DND-41 (cell line): ENCODE measurements around the gene MET.

Experiments used
- ATAC-seq: fragments of 200-7000 bp; cut with Tn5 transposase; 3 replicates; pipeline ENCODE4 v1.9.1; 2021; ENCODE audit warnings: low read depth; ENCODE audit not compliant: insufficient read depth
- DNase-seq: peaks from one replicate; pipeline ENCODE4 v3.0.0-alpha.2; 2020
- H2AFZ ChIP-seq: 2 replicates; pipeline ENCODE4 v1.6.0; 2012; ENCODE audit warnings: low read depth, low read length
- H3K27ac ChIP-seq: 2 replicates; pipeline ENCODE4 v1.5.1; 2012; ENCODE audit warnings: low read length, inconsistent platforms
- H3K27me3 ChIP-seq: fragments of 200-600 bp; sonication (generic); 2 replicates; pipeline ENCODE4 v1.6.0; 2012; ENCODE audit warnings: low read length, mild to moderate bottlenecking, inconsistent platforms; ENCODE audit not compliant: insufficient read depth, poor library complexity
- H3K36me3 ChIP-seq: 2 replicates; pipeline ENCODE4 v1.5.1; 2012; ENCODE audit warnings: low read length, inconsistent platforms; ENCODE audit not compliant: insufficient read depth
- H3K4me1 ChIP-seq: 2 replicates; pipeline ENCODE4 v1.5.1; 2012; ENCODE audit warnings: mild to moderate bottlenecking, low read length; ENCODE audit not compliant: insufficient read depth
- H3K4me2 ChIP-seq: 2 replicates; pipeline ENCODE4 v1.6.0; 2012; ENCODE audit warnings: mild to moderate bottlenecking, moderate library complexity, low read length, inconsistent platforms; ENCODE audit not compliant: insufficient read depth
- H3K4me3 ChIP-seq, 2 experiments: fragments of 200-600 bp in 1 of 2; shearing (Covaris generic) in 1 of 2; 2 replicates each; pipeline ENCODE4 v1.5.1; 2012 to 2016; ENCODE audit warnings: inconsistent platforms in 2 of 2, low read length in 2 of 2, mild to moderate bottlenecking in 2 of 2, low read depth in 1 of 2, moderate library complexity in 1 of 2
- H3K79me2 ChIP-seq: 2 replicates; pipeline ENCODE4 v1.6.0; 2012; ENCODE audit warnings: low read length, inconsistent platforms; ENCODE audit not compliant: insufficient read depth
- H3K9ac ChIP-seq: 2 replicates; pipeline ENCODE4 v1.6.0; 2012; ENCODE audit warnings: low read depth, mild to moderate bottlenecking, inconsistent platforms, low read length, moderate library complexity
- H3K9me3 ChIP-seq: 2 replicates; pipeline ENCODE4 v1.5.1; 2012; ENCODE audit warnings: low read length, moderate library complexity, mild to moderate bottlenecking, inconsistent platforms; ENCODE audit not compliant: insufficient read depth, severe bottlenecking
- H4K20me1 ChIP-seq: 2 replicates; pipeline ENCODE4 v1.6.0; 2012; ENCODE audit warnings: low read length; ENCODE audit not compliant: insufficient read depth
- CTCF ChIP-seq: IDR thresholded peaks from 2 replicates; pipeline ENCODE4 v1.5.1; 2012; ENCODE audit warnings: borderline replicate concordance, low read length, moderate library complexity, mild to moderate bottlenecking; ENCODE audit not compliant: poor library complexity, severe bottlenecking; ENCODE audit errors: extremely low read depth
- EZH2 ChIP-seq: IDR thresholded peaks from 3 replicates; pipeline ENCODE4 v1.6.1; 2012; ENCODE audit warnings: borderline replicate concordance, low read depth, mild to moderate bottlenecking, moderate library complexity, low read length, inconsistent platforms; ENCODE audit not compliant: severe bottlenecking

MET gene

GRCh38 chr7:116766881-116767280 lies 94.9 kb downstream of the MET start:
- H4K20me1 ChIP-seq: no peaks in the 10 kb centered on the region
- H2AFZ ChIP-seq: no peak overlapping the region
- ATAC-seq (no peak), DNase-seq (no peak)
- no peak overlapping the region for H3K27ac ChIP-seq
- peaks cover 3% of the 10 kb centered on the region for H3K27me3 ChIP-seq
- H3K4me2 ChIP-seq: no peak overlapping the region
- H3K79me2 ChIP-seq: no peaks in the 10 kb centered on the region
- H3K4me3 ChIP-seq: no peak overlapping the region
- TF ChIP-seq EZH2 (no peak), CTCF (no peak)
- no peaks in the 10 kb centered on the region for H3K9me3 ChIP-seq
- H3K36me3 ChIP-seq: no peaks in the 10 kb centered on the region
- H3K4me1 ChIP-seq: no peaks in the 10 kb centered on the region
- H3K9ac ChIP-seq: no peak overlapping the region

GRCh38 chr7:116769546-116769945 lies 97.5 kb downstream of the MET start:
- no peak overlapping the region for H3K27ac ChIP-seq
- no peak overlapping the region for H2AFZ ChIP-seq
- no peak overlapping the region for H3K4me3 ChIP-seq
- H3K9me3 ChIP-seq: no peaks in the 10 kb centered on the region
- no peak overlapping the region for H3K9ac ChIP-seq
- H3K27me3 ChIP-seq: peaks cover 6% of the 10 kb centered on the region
- no peaks in the 10 kb centered on the region for H3K4me1 ChIP-seq
- no peak for ATAC-seq
- H3K36me3 ChIP-seq: no peaks in the 10 kb centered on the region
- no peak overlapping the region for H3K4me2 ChIP-seq
- no peaks in the 10 kb centered on the region for H4K20me1 ChIP-seq
- no peak for DNase-seq
- TF ChIP-seq CTCF (no peak), EZH2 (no peak)
- H3K79me2 ChIP-seq: no peaks in the 10 kb centered on the region

- peaks cover 6% of the 10 kb centered on the region for H3K27me3 ChIP-seq
- no peak overlapping the region for H3K9ac ChIP-seq
- no peaks in the 10 kb centered on the region for H3K36me3 ChIP-seq
- H3K4me3 ChIP-seq: no peak overlapping the region
- no peak overlapping the region for H3K4me2 ChIP-seq
- H3K79me2 ChIP-seq: no peaks in the 10 kb centered on the region
- ATAC-seq (no peak), DNase-seq (no peak)
- no peaks in the 10 kb centered on the region for H3K9me3 ChIP-seq
- no peak overlapping the region for H2AFZ ChIP-seq
- no peak for TF ChIP-seq CTCF
- TF ChIP-seq EZH2: no peak
- no peaks in the 10 kb centered on the region for H4K20me1 ChIP-seq
- no peak overlapping the region for H3K27ac ChIP-seq
- no peaks in the 10 kb centered on the region for H3K4me1 ChIP-seq
Observed at GRCh38 chr7:116770941-116771340, 98.9 kb downstream of the MET start.

GRCh38 chr7:116771640-116772039 lies 99.6 kb downstream of the MET start:
- TF ChIP-seq CTCF: no peak
- no peak for TF ChIP-seq EZH2
- no peaks in the 10 kb centered on the region for H3K4me1 ChIP-seq

More at GRCh38 chr7:116771640-116772039, 99.6 kb downstream of the MET start:
- Histone ChIP-seq H3K27ac (no peak overlapping the region), H3K36me3 (no peaks in the 10 kb centered on the region), H2AFZ (no peak overlapping the region), H3K9me3 (no peaks in the 10 kb centered on the region), H3K27me3 (peaks cover 6% of the 10 kb centered on the region), H3K9ac (no peak overlapping the region), H3K79me2 (no peaks in the 10 kb centered on the region), H4K20me1 (no peaks in the 10 kb centered on the region), H3K4me2 (no peak overlapping the region), H3K4me3 (no peak overlapping the region)
- DNase-seq: no peak
- ATAC-seq: no peak
